ENCODE measurements around the gene MAEL.

MAEL gene

GRCh38 chr1:166951050-166951449, 38.0 kb upstream of the MAEL start:
- H3K4me3 ChIP-seq (replicated peaks in 1 of 2; ENCODE audit: low read depth in 2 of 2, low read length in 2 of 2), result no peak overlapping the region
- DNase-seq (ENCODE audit: low read depth in 2 of 2), result no peak
- TF ChIP-seq CTCF (IDR thresholded peaks at IDR 0.05; ENCODE audit: low read depth, low read length), result no peak

- no peak overlapping the region for H3K4me3 ChIP-seq (replicated peaks in 1 of 2; ENCODE audit: low read depth in 2 of 2, low read length in 2 of 2)
- no peak for TF ChIP-seq CTCF (IDR thresholded peaks at IDR 0.05; ENCODE audit: low read depth, low read length)
- peak; percentile 29 to 52 for DNase-seq (ENCODE audit: low read depth in 2 of 2)
Measured at GRCh38 chr1:166952002-166952746, 36.9 kb upstream of the MAEL start.

- no peak for DNase-seq (ENCODE audit: low read depth in 2 of 2)
- H3K4me3 ChIP-seq (replicated peaks in 1 of 2; ENCODE audit: low read depth in 2 of 2, low read length in 2 of 2), result no peak overlapping the region
- no peak for TF ChIP-seq CTCF (IDR thresholded peaks at IDR 0.05; ENCODE audit: low read depth, low read length)
Measured at GRCh38 chr1:166953491-166953890, 35.6 kb upstream of the MAEL start.

- TF ChIP-seq CTCF (IDR thresholded peaks at IDR 0.05; ENCODE audit: low read depth, low read length), result no peak
- no peak for DNase-seq (ENCODE audit: low read depth in 2 of 2)
- no peak overlapping the region for H3K4me3 ChIP-seq (replicated peaks in 1 of 2; ENCODE audit: low read depth in 2 of 2, low read length in 2 of 2)
Measured at GRCh38 chr1:166956057-166956850, 32.8 kb upstream of the MAEL start.

GRCh38 chr1:166956872-166957271, 32.2 kb upstream of the MAEL start:
- H3K4me3 ChIP-seq (replicated peaks in 1 of 2; ENCODE audit: low read depth in 2 of 2, low read length in 2 of 2), result no peak overlapping the region
- TF ChIP-seq CTCF (IDR thresholded peaks at IDR 0.05; ENCODE audit: low read depth, low read length), result no peak
- no peak for DNase-seq (ENCODE audit: low read depth in 2 of 2)

GRCh38 chr1:166960858-166961474, 28.1 kb upstream of the MAEL start:
- H3K4me3 ChIP-seq (replicated peaks in 1 of 2; ENCODE audit: low read depth in 2 of 2, low read length in 2 of 2), result no peak overlapping the region
- TF ChIP-seq CTCF (IDR thresholded peaks at IDR 0.05; ENCODE audit: low read depth, low read length), result no peak
- no peak for DNase-seq (ENCODE audit: low read depth in 2 of 2)
